T-helper 9 cell (primary cell): ENCODE data around the gene ADM.

Source experiments
- DNase-seq: peaks from one replicate; pipeline ENCODE4 v3.0.0-alpha.2; 2020

Gene ADM

GRCh38 chr11:10329935-10330334 is 25.1 kb downstream of the ADM start:
- no peak for DNase-seq

GRCh38 chr11:10331548-10332289 is 26.8 kb downstream of the ADM start:
- no peak for DNase-seq

DNA sequence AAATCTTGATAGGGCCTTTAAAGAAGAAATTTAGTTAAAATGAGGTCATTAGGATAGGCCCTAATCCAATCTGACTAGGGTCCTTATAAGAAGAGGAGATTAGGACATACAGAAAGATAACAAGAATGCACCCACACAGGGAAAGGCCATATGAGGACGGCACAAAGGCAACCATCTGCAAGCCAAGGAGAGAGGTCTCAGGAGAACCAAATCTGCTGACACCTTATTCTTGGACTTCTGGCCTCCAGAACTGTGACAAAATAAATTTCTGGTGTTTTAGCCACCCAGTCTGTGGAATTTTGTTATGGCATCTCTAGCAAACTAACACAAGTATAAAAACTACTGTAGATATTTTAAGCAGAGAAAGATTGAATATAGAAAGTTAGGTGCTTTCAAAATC is 28.6 kb downstream of the ADM start:
- DNase-seq, result no peak

DNA sequence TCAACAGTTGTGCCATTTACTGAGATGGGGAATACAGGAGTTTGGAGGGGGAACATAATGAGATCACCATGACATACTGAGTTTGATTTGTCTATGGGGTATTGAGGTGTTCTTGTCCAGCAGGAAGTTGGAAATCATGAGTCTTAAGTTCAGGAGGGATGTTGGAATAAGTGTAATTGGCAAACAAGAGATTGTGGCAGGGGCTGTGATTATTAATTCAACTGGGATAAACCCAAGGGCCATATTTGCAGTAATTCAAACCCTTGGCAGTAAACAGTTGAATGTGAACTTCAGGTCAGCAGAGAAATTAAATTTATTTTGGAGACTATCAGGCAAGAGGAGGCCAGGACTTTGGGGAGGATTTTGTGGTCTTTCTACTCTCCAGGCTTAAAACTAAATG is 33.4 kb downstream of the ADM start:
- DNase-seq, result no peak

- no peak for DNase-seq
Observed at GRCh38 chr11:10348650-10349280, 43.9 kb downstream of the ADM start.

- DNase-seq, result no peak
Observed at GRCh38 chr11:10349281-10349665, 44.4 kb downstream of the ADM start.

DNA sequence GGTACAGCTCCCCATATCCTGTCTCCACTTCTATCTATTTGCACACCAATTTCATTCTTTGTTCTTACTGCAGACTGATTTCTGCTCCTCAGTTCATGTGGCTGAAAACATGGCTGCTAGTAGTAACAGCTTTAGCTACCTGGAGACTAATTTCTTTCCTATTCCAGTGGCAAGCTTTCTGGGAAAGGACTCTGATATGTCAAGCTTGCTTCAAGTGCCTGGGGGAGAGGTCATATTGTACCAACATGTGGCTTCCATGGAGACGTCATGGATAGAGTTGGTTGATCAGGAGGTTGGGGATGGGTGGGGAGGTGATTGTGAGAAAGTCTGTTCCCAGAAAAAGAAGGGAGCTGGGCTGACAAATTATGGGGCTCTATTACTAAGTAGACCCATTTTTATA is 44.9 kb downstream of the ADM start:
- no peak for DNase-seq

DNA sequence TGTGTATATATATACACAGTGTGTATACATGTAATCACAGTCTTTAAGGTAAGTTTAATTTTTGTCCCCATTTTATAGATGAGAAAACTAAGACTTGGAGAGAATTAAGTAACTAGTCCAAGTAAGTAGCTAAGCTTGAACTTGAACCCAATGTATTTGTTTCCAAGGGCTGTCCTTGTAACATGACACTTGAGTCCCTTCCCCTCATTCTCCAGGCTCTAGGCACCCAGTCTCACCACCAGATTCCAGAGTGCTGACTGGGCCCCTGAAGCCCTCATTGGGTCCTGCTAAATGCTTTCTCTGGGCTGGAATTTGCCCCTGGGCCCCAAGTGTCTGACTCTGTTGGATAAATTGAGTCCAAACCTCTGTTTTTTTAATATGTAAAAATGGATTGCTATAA is 45.5 kb downstream of the ADM start:
- DNase-seq, result no peak

DNA sequence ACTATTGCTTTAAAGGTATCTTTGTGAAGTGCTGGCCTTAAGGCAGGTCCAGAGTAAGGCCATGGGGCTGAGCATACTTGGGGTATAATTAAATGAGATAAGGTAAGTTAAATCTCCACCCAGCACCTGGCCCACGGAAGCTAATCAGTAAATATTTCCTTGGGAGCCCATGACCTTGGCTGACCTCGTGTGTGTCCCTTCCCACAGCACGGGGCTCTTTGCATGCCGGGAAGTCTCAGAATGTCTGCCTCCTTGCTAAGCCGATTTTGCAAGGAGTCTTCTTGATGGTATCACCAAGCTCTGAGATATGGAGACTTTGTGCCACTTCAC is 46.5 kb downstream of the ADM start:
- DNase-seq, result no peak

- no peak for DNase-seq
Observed at GRCh38 chr11:10351765-10352641, 47.1 kb downstream of the ADM start.

- no peak for DNase-seq
Observed at GRCh38 chr11:10352921-10353550, 48.2 kb downstream of the ADM start.

- DNase-seq, result no peak
Observed at GRCh38 chr11:10354389-10354788, 49.5 kb downstream of the ADM start.

DNA sequence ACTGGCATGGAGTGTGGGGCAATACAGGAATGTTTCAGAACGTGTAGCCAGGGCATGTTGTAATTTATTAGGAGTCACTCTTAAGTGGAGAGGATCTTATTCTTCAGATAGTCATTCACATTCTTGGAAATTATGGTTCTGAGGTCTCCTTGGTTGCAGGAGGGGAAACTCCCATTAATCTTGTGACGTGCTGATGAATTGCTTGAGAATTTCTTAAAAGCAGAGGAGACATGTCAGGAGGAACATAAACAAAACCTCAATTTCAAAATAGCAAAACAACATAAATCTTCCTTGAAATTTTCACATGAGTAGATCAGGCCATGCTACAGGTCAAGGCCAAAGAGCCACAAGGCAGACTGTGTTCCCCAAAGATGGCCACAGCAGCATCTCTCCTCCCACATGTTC is 50.4 kb downstream of the ADM start:
- DNase-seq, result no peak

GRCh38 chr11:10356161-10356560 is 51.3 kb downstream of the ADM start:
- DNase-seq, result no peak
